GM12875 (cell line): ENCODE results near the gene COX4I1.

Experiments used
- H3K4me3 ChIP-seq: one replicate; pipeline ENCODE4 v1.5.1; 2011; ENCODE audit warnings: low read depth, low read length, control low read depth
- TF ChIP-seq, protein P1 (sequence below): IDR thresholded peaks from 2 replicates; pipeline ENCODE4 v1.5.1; 2011; ENCODE audit warnings: low read depth, mild to moderate bottlenecking, control low read depth, inconsistent platforms, low read length, moderate library complexity, borderline replicate concordance; ENCODE audit not compliant: insufficient read depth

The COX4I1 gene

DNA sequence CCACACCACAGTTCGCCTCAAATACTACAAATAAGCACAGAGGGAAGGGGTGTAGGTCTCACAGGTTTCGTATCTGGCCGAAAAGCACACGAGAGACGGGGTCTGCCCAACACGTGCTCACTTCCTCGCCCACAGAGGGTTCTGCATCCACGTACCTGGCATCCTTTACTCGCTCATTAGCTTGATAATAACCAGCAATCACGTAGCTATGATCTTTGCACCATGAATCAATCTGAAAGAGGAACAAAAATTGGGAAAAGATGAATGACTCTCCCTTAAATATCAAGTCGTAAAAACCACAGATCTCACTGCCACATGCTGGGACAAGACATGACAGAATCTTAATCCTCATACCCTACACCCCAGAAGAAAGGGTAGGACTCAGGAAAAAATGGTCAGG is 10.7 kb upstream of the COX4I1 start:
- H3K4me3 ChIP-seq: no peak overlapping the region
- TF ChIP-seq, protein P1, sequence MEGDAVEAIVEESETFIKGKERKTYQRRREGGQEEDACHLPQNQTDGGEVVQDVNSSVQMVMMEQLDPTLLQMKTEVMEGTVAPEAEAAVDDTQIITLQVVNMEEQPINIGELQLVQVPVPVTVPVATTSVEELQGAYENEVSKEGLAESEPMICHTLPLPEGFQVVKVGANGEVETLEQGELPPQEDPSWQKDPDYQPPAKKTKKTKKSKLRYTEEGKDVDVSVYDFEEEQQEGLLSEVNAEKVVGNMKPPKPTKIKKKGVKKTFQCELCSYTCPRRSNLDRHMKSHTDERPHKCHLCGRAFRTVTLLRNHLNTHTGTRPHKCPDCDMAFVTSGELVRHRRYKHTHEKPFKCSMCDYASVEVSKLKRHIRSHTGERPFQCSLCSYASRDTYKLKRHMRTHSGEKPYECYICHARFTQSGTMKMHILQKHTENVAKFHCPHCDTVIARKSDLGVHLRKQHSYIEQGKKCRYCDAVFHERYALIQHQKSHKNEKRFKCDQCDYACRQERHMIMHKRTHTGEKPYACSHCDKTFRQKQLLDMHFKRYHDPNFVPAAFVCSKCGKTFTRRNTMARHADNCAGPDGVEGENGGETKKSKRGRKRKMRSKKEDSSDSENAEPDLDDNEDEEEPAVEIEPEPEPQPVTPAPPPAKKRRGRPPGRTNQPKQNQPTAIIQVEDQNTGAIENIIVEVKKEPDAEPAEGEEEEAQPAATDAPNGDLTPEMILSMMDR: no peak

DNA sequence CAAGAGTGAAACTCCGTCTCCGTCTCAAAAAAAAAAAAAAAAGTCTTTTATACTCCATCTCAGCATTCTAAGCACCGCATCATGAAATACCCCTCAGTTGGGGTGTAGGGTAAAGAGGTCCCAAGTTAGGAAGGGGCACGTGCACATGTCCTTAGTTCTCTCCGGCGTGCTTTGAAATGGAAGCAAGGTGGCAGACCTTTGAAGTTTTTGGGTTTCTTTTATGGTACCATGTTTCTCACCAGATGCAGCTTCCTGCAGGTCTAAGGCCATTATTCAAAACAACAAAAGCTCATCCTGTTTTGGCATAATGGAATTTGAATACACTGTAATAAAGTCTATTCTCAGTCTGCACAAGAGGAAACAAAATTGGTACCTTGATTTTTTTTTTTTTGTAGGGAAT is 9.7 kb upstream of the COX4I1 start:
- H3K4me3 ChIP-seq: no peak overlapping the region
- TF ChIP-seq, protein P1: no peak

DNA sequence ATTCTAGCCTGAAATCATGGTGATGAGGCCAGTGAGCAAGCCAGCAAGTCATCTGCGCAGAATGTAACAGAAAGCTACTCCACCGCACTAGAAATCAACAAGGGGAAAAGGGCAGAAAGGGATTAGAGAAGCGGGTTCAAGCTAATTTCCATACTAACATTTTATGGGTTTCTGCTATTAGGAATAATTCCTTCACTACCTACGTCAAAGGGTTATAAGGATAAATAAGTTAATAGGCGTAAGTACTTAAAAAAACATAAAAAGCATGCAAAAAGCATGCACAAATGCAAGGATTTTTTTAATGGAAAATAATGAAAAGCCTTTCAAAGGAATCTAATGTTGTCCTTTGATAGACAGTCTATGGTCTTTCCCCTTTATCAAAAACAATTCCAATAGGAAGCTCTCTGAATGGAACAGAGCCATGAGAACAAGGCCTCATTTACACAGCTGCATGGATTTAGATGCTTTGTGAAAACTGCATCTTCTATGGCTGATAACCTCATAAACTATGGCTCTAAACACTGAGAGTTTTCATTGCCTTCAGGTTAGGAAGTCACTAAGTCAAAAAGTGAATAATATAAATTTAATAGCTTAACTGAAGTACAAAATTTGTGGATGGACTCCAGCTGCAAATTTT is 5.7 kb upstream of the COX4I1 start:
- TF ChIP-seq, protein P1: no peak

DNA sequence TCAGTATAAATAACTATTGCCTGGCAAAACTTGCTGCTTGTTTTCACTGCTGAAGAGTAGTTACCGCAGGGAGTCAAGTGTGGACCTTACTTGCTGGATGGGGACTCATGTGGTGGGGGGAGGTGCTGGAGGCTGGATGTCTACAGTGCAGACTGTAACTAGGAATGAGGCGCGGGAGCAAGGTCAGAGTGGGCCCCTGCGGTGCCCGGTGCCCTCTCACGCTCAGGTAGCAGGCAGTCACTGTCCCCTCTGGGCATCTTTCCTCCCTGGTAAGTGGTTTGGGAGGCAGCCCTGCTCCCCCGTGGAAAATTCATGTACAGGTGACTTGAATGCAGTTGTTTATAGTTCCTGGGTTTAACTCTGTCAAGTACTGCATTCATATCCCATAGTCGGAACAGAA is 4.8 kb upstream of the COX4I1 start:
- TF ChIP-seq, protein P1: no peak
- H3K4me3 ChIP-seq: no peak overlapping the region

More for the DNA sequence above, 5.7 kb upstream of the COX4I1 start:
- H3K4me3 ChIP-seq: no peak overlapping the region

DNA sequence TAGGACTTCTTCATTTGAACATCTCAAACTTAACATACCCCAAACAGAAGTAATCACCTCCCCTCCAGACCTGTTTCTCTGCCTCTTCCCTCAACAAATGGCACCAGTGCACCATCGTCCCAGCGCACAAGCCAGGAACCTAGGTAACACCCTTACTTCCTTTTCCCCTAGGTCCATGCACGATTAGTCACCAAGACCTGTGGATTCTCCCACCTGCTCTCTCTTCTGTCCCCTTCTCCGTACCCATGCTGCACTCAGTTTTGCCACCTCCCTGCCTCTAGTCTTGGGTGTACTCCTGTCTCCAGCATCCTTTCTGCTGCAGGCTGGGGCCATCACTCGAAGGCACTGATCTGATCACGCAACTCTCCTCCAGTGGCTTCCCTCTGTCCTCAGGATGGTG is 3.3 kb upstream of the COX4I1 start:
- TF ChIP-seq, protein P1: no peak
- no peak overlapping the region for H3K4me3 ChIP-seq

DNA sequence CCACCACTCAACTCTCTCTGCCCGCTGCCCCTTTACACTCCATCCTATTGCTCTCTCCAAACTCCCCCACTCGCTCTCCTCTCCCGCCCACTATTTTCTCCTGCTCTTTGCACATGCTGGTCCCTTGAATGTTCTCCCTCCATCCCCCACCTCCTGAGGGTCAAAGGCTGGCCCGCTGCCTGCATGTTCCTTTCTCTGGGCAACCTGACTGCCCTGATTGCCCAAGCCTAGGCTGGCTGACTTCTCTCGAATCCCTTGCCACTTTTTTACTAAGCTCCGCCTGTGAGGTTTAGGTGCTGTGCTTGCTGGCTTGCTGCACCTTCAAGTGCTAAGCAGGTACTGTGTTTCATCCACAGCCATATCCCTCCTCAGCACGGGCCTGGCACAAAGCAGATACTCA is 2.9 kb upstream of the COX4I1 start:
- no peak overlapping the region for H3K4me3 ChIP-seq
- TF ChIP-seq, protein P1: no peak

DNA sequence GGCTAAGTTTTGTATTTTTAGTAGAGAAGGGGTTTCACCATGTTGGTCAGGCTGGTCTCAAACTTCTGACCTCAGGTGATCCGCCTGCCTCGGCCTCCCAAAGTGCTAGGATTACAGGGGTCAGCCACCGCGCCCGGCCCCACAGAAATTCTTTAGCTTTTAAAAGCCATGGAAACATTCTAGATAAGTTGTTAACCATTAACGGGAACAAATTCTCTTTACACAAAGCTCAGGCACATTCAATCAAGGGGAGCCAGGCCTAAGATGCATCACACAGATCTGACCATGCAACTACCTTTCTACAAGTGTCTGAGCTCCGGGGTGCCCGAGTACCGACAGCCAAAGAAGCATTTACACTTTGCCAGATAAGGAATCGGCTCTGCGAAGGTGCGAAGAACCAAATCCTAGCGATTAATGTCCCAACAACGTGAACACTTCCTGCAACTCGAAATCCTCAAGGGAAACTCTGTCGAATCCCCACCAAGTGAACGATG is 1.2 kb upstream of the COX4I1 start:
- TF ChIP-seq, protein P1: no peak
- H3K4me3 ChIP-seq: peak overlapping the region; percentile 95
